Measurements from ENCODE around the gene METTL4.

METTL4 gene

DNA sequence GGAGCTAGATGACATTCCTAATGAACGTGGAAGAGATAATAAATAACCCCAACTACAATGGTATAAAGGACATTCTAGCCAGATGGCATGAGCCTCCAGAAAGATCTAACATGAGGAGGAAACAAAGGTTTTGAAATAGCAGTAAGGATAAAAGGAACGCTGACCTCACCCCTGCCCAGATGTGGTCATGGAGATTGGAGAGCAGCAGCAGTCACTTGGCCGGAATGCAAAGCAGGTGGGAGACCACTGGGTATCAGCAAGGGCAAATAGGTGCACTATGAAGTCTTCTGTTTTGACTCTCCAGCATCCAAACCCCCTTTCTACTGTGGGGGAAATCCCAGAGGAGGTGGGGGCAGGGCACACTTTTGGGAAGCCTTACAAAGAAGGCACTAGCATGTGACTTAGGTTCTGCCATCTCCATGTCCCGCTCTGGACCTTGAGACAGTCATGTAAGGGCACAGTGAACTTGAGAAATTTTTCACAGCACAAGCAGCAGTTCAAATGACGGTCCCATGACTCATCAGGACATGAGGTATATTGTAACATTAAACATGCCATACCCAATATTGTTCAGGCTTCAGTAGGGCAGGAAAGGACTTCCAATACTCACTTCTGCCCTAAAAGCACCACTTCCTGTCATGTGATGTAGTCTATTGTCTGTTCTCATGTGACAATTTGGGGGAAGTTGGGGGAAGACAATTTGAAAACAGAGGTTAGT is 55.2 kb downstream of the METTL4 start:
- DNase-seq (ENCODE audit: low spot score) = peak; percentile 37

DNA sequence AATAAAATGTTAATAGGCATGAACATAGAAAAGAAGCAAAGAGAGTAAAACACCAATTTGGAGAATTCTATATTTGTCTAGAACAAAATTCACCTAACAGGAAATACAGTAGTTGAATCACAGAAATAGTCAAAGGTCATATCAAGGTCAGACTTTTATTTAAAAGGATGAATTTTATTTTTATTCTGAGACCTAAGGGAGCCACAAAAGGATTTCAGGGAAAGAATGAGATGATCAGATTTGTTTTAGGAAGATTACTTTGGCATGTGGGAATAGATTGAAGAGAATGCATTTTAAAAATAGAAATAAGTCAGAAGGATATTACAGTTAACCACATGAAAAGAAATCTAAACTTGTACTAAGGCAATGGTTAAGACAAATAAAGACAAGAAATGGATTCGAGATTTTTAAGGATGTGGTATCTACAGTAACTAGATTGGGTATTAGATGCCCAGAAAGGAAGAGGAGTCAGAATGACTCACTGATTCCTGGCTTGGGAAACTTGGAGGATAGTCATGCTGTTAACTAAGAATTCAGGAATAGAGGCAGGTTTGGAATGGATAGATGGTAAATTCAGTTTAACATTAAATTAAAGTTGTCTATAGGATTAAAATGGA is 56.0 kb downstream of the METTL4 start:
- no peak for DNase-seq (ENCODE audit: low spot score)

DNA sequence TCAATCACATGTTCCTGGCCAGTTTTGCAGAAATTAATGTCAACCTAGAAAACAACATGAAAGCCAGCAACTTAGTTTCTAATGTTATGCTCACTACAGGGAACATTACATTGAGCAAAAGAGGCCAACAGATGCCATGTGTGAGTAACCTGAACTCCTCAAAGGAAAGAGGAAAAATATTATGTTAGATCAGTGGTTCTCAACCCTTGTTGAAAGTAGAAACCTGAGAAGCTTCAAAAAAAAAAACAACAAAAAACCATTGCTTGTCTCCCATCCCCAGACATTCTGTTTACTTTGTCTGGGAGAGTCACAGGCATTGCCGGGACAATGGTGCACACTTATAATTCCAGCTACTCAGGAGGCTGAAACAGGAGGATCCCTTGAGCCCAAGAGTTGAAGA is 57.7 kb downstream of the METTL4 start:
- no peak for DNase-seq (ENCODE audit: low spot score)

DNA sequence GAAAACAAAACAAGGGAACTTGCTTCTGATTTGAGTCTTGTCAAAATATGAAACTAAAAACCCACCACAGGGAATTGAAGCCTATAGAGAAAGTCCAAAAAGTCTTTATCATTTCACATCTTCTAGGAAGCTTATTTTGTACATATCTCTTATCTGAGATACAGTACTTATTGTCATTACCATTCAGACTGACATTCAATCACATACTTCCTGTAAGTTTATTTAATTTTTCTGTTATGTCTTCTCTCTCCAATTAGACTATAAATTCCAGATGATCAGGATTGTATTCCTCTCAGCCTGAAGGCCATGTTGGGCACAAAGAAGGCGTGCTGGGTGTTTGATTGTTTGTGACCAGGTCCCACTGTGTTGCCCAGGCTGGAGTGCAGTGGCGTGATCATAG is 59.2 kb downstream of the METTL4 start:
- no peak for DNase-seq (ENCODE audit: low spot score)

DNA sequence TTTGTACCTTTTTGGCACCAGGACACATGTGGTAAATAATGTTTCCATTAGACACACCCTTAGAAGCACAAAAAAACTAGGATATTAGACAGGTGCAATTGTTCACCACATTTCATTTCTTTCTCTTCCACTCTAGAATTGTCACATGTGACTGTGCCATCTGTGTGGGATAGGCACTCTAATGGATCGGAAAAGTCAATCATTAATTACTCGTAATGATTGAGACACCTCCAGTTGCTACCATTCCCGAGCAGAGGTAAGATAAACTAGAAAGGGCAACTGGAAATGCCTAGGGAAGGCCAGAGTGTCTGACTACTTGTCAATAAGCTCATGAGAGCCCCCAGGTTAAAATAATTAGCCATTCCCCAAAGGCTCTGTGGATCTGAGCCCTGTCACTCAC is 59.9 kb downstream of the METTL4 start:
- no peak for DNase-seq (ENCODE audit: low spot score)

DNA sequence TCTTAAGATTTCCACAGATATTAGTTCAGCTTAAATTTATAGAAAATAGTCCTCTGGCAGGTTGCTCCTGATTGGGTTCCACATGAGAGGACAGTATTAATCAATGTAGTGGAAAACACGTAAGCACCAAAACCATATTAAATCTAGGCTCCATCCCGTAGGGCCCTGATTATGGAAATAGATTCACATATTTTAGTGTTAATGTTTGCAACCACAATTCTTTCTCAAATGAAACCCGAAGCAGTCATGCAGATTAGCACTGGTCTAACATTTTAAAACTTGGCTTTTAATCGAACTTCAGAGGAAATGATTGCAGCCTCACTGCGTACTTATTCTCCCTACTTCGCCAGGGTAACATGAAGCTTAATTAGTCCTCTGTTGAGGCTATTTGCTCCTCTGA is 60.9 kb downstream of the METTL4 start:
- DNase-seq (ENCODE audit: low spot score) = no peak

DNA sequence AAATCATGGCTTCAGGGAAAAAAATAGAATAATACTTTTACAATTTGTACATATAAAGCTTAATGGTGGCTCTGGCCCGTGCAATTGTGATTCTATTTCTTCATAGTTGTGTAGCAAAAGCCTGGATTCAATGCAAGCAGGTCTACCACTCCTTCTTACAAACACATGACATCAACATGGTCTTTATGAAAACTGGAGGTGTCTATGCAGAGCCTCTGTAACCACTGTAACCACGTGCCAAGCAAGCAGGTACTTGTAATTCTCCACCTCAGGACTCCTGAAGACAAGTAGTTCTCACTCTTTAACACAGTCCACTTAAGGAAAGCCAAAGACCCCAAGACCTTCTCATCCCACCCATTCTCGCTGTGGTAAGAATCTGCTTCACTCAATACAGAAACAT is 62.6 kb downstream of the METTL4 start:
- DNase-seq (ENCODE audit: low spot score) = no peak

DNA sequence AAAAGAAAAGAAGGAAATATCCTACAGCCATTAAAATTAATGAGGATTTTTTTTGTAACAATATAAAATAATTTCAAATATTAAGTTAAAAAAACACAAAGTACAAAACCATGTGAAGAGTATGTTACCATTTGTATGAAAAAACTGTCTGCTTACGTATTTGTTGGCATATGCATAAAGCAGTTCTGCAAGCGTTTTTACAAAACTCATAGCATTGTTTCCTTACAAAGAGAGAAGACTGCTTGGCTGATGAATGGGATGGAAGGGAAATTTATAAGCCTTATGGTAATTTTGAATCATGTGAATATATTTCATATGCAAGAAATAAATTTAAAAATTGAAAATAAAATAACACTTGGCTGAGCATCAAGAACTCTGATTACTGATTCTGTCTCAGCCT is 63.1 kb downstream of the METTL4 start:
- no peak for DNase-seq (ENCODE audit: low spot score)

DNA sequence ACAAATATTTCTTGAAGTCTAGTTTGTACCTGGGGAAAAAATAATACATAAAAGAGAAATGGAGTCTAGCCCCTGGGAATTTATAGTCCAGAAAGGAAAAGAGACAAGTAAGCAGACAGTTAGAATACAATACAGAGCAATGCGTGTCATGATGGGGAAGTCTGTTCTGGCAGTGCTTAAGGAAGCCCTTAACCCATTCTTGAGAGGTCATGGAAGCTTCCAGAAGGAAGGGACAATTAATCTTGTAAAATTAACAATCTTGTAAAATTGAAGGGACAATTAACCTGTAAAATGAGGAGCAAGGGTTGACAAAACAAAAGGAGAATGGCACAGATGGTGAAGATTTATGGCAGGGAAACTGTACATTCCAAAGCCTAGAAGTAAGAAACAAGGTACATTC is 66.7 kb downstream of the METTL4 start:
- no peak for DNase-seq (ENCODE audit: low spot score)

DNA sequence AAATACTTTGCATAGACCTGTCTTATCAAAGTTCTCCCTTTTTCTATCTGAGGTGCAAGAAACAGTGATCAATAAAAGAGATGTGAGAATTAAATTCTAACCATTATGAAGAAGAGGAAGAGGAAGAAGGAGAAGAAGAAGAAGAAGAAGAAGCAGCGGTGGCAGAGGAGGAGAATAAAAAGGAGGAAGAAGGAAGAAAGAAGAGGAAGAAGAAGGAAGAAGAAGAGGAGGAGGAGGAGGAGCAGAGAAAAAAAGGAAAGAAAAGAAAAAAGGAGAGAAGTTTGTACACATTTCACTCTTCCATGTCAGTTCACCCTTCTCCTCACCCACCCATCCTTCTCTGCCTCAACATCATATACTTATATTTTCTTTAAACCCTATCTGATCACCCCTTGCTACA is 68.4 kb downstream of the METTL4 start:
- DNase-seq (ENCODE audit: low spot score) = no peak

DNA sequence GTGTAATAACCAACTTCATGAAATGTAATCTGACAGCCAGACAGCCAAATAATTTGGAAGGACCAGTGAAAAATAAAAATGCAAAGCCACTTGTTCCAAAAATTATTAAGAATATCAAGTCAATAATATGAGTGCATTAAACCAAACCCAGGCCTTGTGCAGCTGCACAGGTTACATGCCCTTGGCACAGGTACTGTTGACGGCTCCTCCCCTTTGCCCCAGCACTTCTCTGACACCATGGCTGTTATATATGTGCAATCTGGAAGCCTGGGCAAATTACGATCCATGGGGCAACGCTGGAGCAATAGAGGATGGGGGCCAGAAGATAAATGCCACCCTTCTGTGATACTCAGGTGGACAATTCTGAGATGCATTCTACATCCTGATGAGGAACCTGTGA is 68.9 kb downstream of the METTL4 start:
- no peak for DNase-seq (ENCODE audit: low spot score)

DNA sequence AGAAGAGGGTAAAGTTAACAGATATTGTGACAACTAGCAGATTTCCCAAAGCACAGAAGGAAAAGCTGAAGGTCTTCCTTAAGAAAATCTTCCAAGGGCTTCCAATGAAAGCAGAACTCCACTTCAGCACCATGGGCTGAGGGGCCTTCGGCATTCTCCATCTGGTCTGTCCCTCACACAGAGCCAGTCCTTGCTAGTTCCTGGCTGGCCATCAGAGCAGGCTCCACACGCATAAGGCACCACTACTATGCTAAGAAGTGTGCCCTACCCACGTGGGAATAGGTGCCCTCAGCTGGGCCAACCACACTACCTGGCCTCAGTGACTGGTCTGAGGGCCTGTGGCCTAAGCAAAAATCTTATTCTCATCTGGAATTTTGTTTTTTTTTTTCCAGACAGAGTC is 73.5 kb downstream of the METTL4 start:
- no peak for DNase-seq (ENCODE audit: low spot score)

DNA sequence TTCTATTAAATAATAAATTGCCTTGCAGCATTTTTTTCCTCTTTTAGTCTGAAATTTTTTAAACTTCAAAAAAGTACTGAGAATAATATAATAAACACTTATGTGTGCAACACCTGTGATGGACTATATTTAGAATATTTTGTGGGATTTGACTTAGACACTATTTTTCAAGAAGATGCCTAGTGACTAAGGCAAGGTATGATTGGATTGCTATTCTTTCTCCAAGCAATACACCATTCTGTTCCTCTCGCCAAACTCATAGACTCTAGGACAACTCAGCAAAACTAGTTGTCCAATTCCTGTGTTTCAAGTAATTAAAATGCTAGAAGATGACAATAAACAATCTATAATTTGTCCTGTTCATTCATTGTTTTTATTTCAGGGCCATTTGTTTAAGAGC is 75.9 kb downstream of the METTL4 start:
- no peak for DNase-seq (ENCODE audit: low spot score)

DNA sequence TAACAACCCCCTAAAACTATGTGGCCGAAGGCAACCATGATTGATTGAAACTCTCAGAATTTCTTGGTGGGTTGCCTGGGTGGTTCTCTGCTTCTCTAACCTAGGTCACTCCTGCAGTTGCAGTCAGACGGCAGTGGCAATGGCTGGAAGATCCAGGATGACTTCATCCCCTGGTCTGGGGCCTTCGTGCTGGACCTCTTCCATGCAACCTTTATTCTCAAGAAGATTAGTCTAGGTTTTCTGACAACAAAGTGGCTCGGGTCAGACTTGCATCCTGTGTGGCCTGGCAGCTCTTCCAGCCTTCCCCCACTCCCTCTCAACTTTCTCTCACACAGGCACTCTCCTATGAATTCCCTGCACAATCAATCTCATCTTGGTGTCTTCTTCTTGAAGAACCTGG is 76.4 kb downstream of the METTL4 start:
- DNase-seq (ENCODE audit: low spot score) = no peak
